Measurements from ENCODE around the gene MRPL53. TPM values are rescaled to one million over a fixed set of nuclear protein-coding genes. Genes with fewer than 3 reads are reported as not detected.
A peak's percentile ranks its signal among the peaks of the same experiment; 100 is the strongest.

MRPL53 gene
- total and polyA plus RNA-seq, 2 of the 13 experiments (the other 11 are each of a cell fraction or from before 2014, with no cell fraction given), result 34.3 to 51.9 TPM

DNA sequence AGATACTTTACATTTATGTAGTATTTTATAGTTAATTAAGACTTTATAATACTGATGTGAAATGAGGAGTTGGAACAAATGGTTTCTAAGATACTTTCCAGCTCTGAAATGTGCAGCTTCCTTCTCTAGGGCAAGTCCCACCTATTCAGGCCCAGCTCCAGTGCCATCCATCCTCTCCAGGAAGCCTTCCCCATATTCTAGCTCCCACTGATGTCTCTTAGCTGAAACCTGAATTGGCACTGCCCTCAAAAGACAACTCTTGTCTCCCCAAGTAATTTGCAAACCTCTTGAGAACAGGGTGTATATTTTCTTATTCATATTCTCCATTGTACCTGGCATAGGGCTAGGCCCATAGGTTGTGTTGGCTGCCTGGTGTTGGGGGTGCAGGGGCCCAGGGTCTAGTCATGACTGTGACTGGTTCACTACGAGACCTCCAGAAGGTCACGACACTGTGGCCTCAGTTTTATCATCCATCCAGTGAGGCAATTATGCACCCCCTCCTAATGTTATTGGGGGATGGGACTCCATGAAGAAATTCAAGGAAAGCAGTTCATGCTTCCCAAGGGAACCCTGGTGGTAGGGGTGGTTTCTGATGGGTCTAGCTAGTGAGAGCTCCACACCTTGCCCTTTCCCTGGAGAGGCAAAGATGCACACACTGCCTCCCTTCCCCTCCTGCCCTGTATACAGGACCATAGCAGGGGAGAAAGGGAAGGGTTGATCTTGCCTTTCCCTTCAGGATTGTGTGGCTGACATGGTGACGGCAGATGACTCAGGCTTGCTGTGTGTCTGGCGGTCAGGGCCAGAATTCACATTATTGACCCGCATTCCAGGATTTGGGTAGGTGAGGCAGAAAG lies 48.1 kb downstream of the MRPL53 start (continued):
- TF ChIP-seq, protein P1, sequence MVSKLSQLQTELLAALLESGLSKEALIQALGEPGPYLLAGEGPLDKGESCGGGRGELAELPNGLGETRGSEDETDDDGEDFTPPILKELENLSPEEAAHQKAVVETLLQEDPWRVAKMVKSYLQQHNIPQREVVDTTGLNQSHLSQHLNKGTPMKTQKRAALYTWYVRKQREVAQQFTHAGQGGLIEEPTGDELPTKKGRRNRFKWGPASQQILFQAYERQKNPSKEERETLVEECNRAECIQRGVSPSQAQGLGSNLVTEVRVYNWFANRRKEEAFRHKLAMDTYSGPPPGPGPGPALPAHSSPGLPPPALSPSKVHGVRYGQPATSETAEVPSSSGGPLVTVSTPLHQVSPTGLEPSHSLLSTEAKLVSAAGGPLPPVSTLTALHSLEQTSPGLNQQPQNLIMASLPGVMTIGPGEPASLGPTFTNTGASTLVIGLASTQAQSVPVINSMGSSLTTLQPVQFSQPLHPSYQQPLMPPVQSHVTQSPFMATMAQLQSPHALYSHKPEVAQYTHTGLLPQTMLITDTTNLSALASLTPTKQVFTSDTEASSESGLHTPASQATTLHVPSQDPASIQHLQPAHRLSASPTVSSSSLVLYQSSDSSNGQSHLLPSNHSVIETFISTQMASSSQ (IDR thresholded peaks at IDR 0.05; ENCODE audit: low read depth), result no peak
- TF ChIP-seq, protein P1 (CRISPR knock-in tag; IDR thresholded peaks at IDR 0.05; ENCODE audit: borderline replicate concordance), result no peak
- no peak for TF ChIP-seq CREB1 (IDR thresholded peaks at IDR 0.05)
- TF ChIP-seq CREB1 (CRISPR knock-in tag; IDR thresholded peaks at IDR 0.05), result peak; percentile 35; the same call in 1 of the 2 replicates
- no peak for TF ChIP-seq ZNF329 (CRISPR knock-in tag; IDR thresholded peaks at IDR 0.05; ENCODE audit: low read depth)
- peak; percentile 60; the same call in 1 of the 2 replicates for TF ChIP-seq ZBTB38 (CRISPR knock-in tag; IDR thresholded peaks at IDR 0.05)
- TF ChIP-seq ZNF562 (CRISPR knock-in tag; IDR thresholded peaks at IDR 0.05; ENCODE audit: borderline replicate concordance), result no peak
- no peak for TF ChIP-seq ZNF503 (CRISPR knock-in tag; IDR thresholded peaks at IDR 0.05)
- TF ChIP-seq ATF1 (CRISPR knock-in tag; IDR thresholded peaks at IDR 0.05), result no peak
- TF ChIP-seq RARA (CRISPR knock-in tag; IDR thresholded peaks at IDR 0.05), result no peak
- TF ChIP-seq SRSF9 (IDR thresholded peaks at IDR 0.05; ENCODE audit: borderline replicate concordance, insufficient read depth, low read depth, low read length, poor library complexity, severe bottlenecking), result no peak
- no peak for TF ChIP-seq ZNF782 (CRISPR knock-in tag; IDR thresholded peaks at IDR 0.05; ENCODE audit: borderline replicate concordance)
- TF ChIP-seq BCL3 (CRISPR knock-in tag; IDR thresholded peaks at IDR 0.05), result peak; percentile 48; the same call in 1 of the 2 replicates
- no peak for TF ChIP-seq POGZ (CRISPR knock-in tag; IDR thresholded peaks at IDR 0.05)
- TF ChIP-seq JUND (CRISPR knock-in tag; IDR thresholded peaks at IDR 0.05), result 0 out of 2 replicates have a peak, but pooled peaks have one; percentile 38
- no peak for TF ChIP-seq SNRNP70 (IDR thresholded peaks at IDR 0.05; ENCODE audit: low read depth, low read length)
- no peak for TF ChIP-seq RFX1 (IDR thresholded peaks at IDR 0.05)
- peak; percentile 19; the same call in 1 of the 2 replicates for TF ChIP-seq IRX3 (CRISPR knock-in tag; IDR thresholded peaks at IDR 0.05; ENCODE audit: borderline replicate concordance, low read depth)
- TF ChIP-seq DR1 (CRISPR knock-in tag; IDR thresholded peaks at IDR 0.05), result no peak
- no peak for TF ChIP-seq ZNF451 (CRISPR knock-in tag; IDR thresholded peaks at IDR 0.05)
- TF ChIP-seq CTCF (CRISPR knock-in tag; IDR thresholded peaks at IDR 0.05), result no peak

Data from HepG2 (cell line).